Activated naive CD4-positive, alpha-beta T cell treated with anti-CD3 and anti-CD28 coated beads for 36 hours (primary cell): ENCODE data around the gene PERM1. TPM values are rescaled to one million over a fixed set of nuclear protein-coding genes. Genes with fewer than 3 reads are reported as not detected.

Experiments used
- CTCF ChIA-PET: fragments of 350-600 bp; sonication (Branson Sonifier 250); formaldehyde crosslinking; loops from one replicate; lab custom pipeline; 2021; ENCODE audit warnings: antibody characterized with exemption; lab: Charles Lee
- DNase-seq: peaks from one replicate; pipeline ENCODE4 v3.0.0-alpha.2; 2020
- H3K27ac Mint-ChIP-seq: one replicate; pipeline ENCODE4 v1.8.0; 2021; ENCODE audit warnings: mild to moderate bottlenecking, mixed read lengths
- H3K27me3 Mint-ChIP-seq: one replicate; pipeline ENCODE4 v1.8.0; 2021; ENCODE audit warnings: low read depth, mixed read lengths
- H3K36me3 Mint-ChIP-seq: one replicate; pipeline ENCODE4 v1.8.0; 2021; ENCODE audit warnings: low read depth, mixed read lengths
- H3K4me1 Mint-ChIP-seq: one replicate; pipeline ENCODE4 v1.8.0; 2021; ENCODE audit warnings: low read depth, mixed read lengths
- H3K4me3 Mint-ChIP-seq: one replicate; pipeline ENCODE4 v1.8.0; 2021; ENCODE audit warnings: mild to moderate bottlenecking, moderate library complexity, mixed read lengths
- H3K9me3 Mint-ChIP-seq: one replicate; pipeline ENCODE4 v1.8.0; 2021; ENCODE audit warnings: mixed read lengths
- intact Hi-C: fragments of 100-400 bp; cut with micrococcal nuclease; formaldehyde crosslinking; loops from one replicate; pipeline ENCODE4 v1.15.1; 2023
- total RNA-seq, 2 experiments: library from RNA; stranded (reverse); gene quantifications; one replicate each; pipeline ENCODE4 v1.2.3, GENCODE V29; 2021

Gene PERM1
- total RNA-seq, 2 experiments from 2014 or later = not detected

- no peaks in the 10 kb centered on the region for H3K9me3 Mint-ChIP-seq
These were observed 10.0 kb downstream of the PERM1 start for GRCh38 chr1:971751-972506.

GRCh38 chr1:970973-971730 is 10.7 kb downstream of the PERM1 start:
- CTCF ChIA-PET = no interaction called here
- intact Hi-C loops = no loop called here
- Mint-ChIP-seq H3K4me1 (peaks cover 10% of the 10 kb centered on the region), H3K9me3 (no peaks in the 10 kb centered on the region), H3K27ac (no peak overlapping the region), H3K36me3 (no peaks in the 10 kb centered on the region), H3K27me3 (peaks cover 22% of the 10 kb centered on the region), H3K4me3 (no peak overlapping the region)
- no peak for DNase-seq

More at GRCh38 chr1:971751-972506, 10.0 kb downstream of the PERM1 start:
- CTCF ChIA-PET = no interaction called here
- H3K27me3 Mint-ChIP-seq = peaks cover 22% of the 10 kb centered on the region
- peaks cover 7% of the 10 kb centered on the region for H3K4me1 Mint-ChIP-seq
- no peak overlapping the region for H3K27ac Mint-ChIP-seq
- no peaks in the 10 kb centered on the region for H3K36me3 Mint-ChIP-seq
- H3K4me3 Mint-ChIP-seq = no peak overlapping the region
- intact Hi-C loops = no loop called here
- no peak for DNase-seq

GRCh38 chr1:970242-970972 is 11.5 kb downstream of the PERM1 start:
- peaks cover 17% of the 10 kb centered on the region for H3K27me3 Mint-ChIP-seq
- no peak overlapping the region for H3K27ac Mint-ChIP-seq
- intact Hi-C loops = no loop called here
- H3K4me3 Mint-ChIP-seq = no peak overlapping the region
- CTCF ChIA-PET = no interaction called here
- no peaks in the 10 kb centered on the region for H3K9me3 Mint-ChIP-seq
- H3K36me3 Mint-ChIP-seq = no peaks in the 10 kb centered on the region
- peaks cover 10% of the 10 kb centered on the region for H3K4me1 Mint-ChIP-seq
- DNase-seq = no peak

GRCh38 chr1:969260-969855 is 12.5 kb downstream of the PERM1 start:
- Mint-ChIP-seq H3K36me3 (peaks cover 1% of the 10 kb centered on the region), H3K27me3 (peaks cover 13% of the 10 kb centered on the region), H3K9me3 (no peaks in the 10 kb centered on the region), H3K4me3 (no peak overlapping the region), H3K27ac (no peak overlapping the region), H3K4me1 (peaks cover 10% of the 10 kb centered on the region)
- no peak for DNase-seq
- CTCF ChIA-PET = no interaction called here
- intact Hi-C loops = no loop called here

GRCh38 chr1:967466-968343 is 14.2 kb downstream of the PERM1 start:
- H3K4me1 Mint-ChIP-seq = peaks cover 10% of the 10 kb centered on the region
- H3K36me3 Mint-ChIP-seq = peaks cover 1% of the 10 kb centered on the region
- CTCF ChIA-PET = interaction anchor here (0.9 to 1.3 kb wide), 3 partner anchors 8 to 62 kb away, joined by 3 to 5 read pairs (median 4); no protein-coding TSS in a partner anchor
- no peak overlapping the region for H3K27ac Mint-ChIP-seq
- intact Hi-C loops = loop anchor here (1.0 kb wide), 1 partner anchor 8 kb away; the partner anchor contains the start of gene NOC2L
- DNase-seq = no peak
- H3K27me3 Mint-ChIP-seq = peaks cover 13% of the 10 kb centered on the region
- no peak overlapping the region for H3K4me3 Mint-ChIP-seq
- no peaks in the 10 kb centered on the region for H3K9me3 Mint-ChIP-seq

GRCh38 chr1:966704-967300 is 15.1 kb downstream of the PERM1 start:
- Mint-ChIP-seq H3K27ac (peak overlapping the region; percentile 59), H3K4me3 (peak overlapping the region; percentile 77)
- intact Hi-C loops = loop anchor here (1.0 kb wide), 1 partner anchor 8 kb away; the partner anchor contains the start of gene NOC2L

GRCh38 chr1:966135-966703 is 15.7 kb downstream of the PERM1 start, which contains the start of gene PLEKHN1:
Gene PLEKHN1, plus strand, starts transcription at chr1:966482. Its CDS starts 50 bp downstream, at chr1:966532.
- H3K4me1 Mint-ChIP-seq = peaks cover 13% of the 10 kb centered on the region
- peaks cover 4% of the 10 kb centered on the region for H3K36me3 Mint-ChIP-seq
- intact Hi-C loops = no loop called here
- H3K27ac Mint-ChIP-seq = peak within 1 kb of the TSS; percentile 59
- H3K9me3 Mint-ChIP-seq = no peaks in the 10 kb centered on the region
- H3K27me3 Mint-ChIP-seq = peaks cover 6% of the 10 kb centered on the region
- peak within 1 kb of the TSS; percentile 77 for H3K4me3 Mint-ChIP-seq
- DNase-seq = peak; percentile 42
- CTCF ChIA-PET = interaction anchor here (0.6 to 1.3 kb wide), 3 partner anchors 18 to 160 kb away, joined by 3 to 4 read pairs (median 4); no protein-coding TSS in a partner anchor

More at GRCh38 chr1:966704-967300, 15.1 kb downstream of the PERM1 start:
- peaks cover 13% of the 10 kb centered on the region for H3K4me1 Mint-ChIP-seq
- H3K36me3 Mint-ChIP-seq = peaks cover 4% of the 10 kb centered on the region
- H3K9me3 Mint-ChIP-seq = no peaks in the 10 kb centered on the region
- CTCF ChIA-PET = interaction anchor here (0.6 to 1.3 kb wide), 4 partner anchors 9 to 160 kb away, joined by 3 to 4 read pairs (median 4); no protein-coding TSS in a partner anchor
- H3K27me3 Mint-ChIP-seq = peaks cover 9% of the 10 kb centered on the region
- peak; percentile 87 for DNase-seq

GRCh38 chr1:965526-966134 is 16.3 kb downstream of the PERM1 start:
- no peak for DNase-seq
- Mint-ChIP-seq H3K36me3 (peaks cover 4% of the 10 kb centered on the region), H3K27me3 (peaks cover 6% of the 10 kb centered on the region), H3K4me1 (peaks cover 13% of the 10 kb centered on the region), H3K9me3 (no peaks in the 10 kb centered on the region), H3K27ac (no peak overlapping the region), H3K4me3 (peak overlapping the region; percentile 6)
- intact Hi-C loops = no loop called here
- CTCF ChIA-PET = interaction anchor here (0.6 kb wide), 1 partner anchor 20 kb away, joined by 3 read pairs; no protein-coding TSS in a partner anchor

- no peak for DNase-seq
- H3K4me3 Mint-ChIP-seq = no peak overlapping the region
- peaks cover 6% of the 10 kb centered on the region for H3K27me3 Mint-ChIP-seq
- intact Hi-C loops = no loop called here
- no peak overlapping the region for H3K27ac Mint-ChIP-seq
- H3K4me1 Mint-ChIP-seq = peaks cover 13% of the 10 kb centered on the region
- peaks cover 4% of the 10 kb centered on the region for H3K36me3 Mint-ChIP-seq
- CTCF ChIA-PET = interaction anchor here (0.6 kb wide), 1 partner anchor 20 kb away, joined by 3 read pairs; no protein-coding TSS in a partner anchor
- no peaks in the 10 kb centered on the region for H3K9me3 Mint-ChIP-seq
These were observed 17.0 kb downstream of the PERM1 start for GRCh38 chr1:964691-965525.
